Pulmonary artery endothelial cell (primary cell): ENCODE measurements around the gene TNNT3. TPM values are rescaled to one million over a fixed set of nuclear protein-coding genes. Genes with fewer than 3 reads are reported as not detected.
"Not testable (repeated sequence)": the region's sequence is repeated elsewhere in the genome, so short reads cannot be mapped to it uniquely, and the experiment has no call there.

ENCODE experiments used
- DNase-seq: peaks from one replicate; pipeline ENCODE4 v3.0.0-alpha.2; 2011; ENCODE audit warnings: low read depth, low spot score
- total RNA-seq: library from RNA; depleted of rRNA; stranded (reverse); fragments of >200 nt; gene quantifications from 2 replicates; pipeline ENCODE4 v1.2.3, GENCODE V29; 2014

Gene TNNT3
- total RNA-seq, 1 donor from 2014 or later = not detected

DNA sequence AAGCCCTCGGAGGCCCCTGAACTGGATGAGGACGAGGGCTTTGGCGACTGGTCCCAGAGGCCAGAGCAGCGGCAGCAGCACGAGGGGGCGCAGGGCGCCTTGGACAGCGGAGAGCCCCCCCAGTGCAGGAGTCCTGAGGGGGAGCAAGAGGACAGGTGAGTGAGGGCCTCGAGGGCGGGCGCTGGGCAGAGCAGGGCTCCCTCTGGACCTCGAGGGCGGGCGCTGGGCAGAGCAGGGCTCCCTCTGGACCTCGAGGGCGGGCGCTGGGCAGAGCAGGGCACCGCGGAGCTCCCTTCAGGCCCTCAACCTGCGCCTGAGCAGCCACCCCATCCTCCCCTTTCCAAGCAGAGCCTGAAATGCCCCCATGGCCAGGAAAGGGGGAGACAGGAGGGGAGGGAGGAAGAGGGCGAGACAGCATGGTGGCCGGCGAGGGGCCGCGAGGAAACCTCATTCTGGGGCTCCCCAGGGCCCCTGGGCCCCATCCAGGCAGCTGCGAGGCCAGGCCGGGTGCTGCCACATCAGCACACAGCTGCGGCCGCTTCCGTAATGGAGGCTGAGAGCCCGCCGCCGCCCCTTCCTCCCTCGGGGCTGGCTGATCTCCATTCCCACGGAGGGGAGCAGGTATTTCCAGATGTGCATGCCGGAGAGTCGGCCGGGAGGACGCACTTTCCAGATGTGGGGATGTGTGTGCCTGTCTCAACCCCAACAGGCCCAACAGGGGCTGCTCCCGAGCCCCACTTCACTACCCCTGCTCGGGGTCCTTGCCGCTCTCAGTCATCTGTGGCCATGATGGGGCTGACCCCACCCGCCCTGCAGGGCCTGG is 37.9 kb upstream of the TNNT3 start:
- DNase-seq = no peak

DNA sequence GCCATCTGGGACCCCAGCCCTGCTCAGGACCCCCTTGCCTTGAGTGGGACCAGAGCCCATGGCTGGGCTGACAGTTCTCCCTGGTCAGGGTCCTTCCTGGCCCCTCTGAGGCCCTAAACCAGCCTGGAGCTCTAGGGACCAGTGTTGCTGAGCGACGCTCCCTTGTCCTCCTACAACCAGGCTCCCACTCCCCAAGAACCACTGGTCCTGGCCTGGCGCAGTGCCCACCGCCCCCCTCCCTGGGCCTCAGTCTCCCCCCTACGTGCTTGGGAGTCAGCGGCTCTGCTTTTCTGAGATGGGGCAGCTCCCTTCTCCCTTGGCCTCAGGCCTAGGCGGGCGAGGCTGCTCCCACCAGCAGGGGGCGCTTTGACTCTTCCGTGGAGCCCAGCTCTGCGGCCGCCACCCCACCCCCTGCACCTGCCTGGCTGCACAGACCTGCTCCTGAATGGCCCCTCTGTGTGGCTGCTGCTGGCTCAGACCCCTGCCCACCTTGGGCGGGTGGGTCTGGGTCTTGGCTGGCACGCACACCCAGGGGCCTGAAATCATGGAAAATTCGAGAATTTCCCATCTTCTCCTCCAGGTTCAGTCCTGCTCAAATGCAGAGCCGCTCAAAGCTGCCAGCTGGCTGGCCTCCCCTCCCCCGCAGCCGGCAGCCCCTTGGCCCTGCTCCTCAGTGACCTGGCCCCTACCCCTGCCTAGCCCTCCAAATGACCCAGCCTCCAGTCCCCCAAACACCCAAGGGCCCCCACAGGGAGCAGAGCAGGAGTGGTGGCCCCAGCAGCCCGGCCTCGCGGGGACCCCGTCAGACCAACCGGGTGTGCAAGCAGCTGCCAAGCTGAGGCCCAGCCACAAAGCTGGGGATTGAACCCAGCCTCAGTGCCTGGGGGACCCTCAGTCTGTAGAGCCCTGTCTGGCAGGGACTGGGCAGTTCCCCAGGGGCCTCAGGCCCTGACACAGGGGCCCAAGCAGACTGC is 37.0 kb upstream of the TNNT3 start:
- no peak for DNase-seq

- DNase-seq = no peak
Observed at GRCh38 chr11:1883346-1884302, 35.9 kb upstream of the TNNT3 start.

DNA sequence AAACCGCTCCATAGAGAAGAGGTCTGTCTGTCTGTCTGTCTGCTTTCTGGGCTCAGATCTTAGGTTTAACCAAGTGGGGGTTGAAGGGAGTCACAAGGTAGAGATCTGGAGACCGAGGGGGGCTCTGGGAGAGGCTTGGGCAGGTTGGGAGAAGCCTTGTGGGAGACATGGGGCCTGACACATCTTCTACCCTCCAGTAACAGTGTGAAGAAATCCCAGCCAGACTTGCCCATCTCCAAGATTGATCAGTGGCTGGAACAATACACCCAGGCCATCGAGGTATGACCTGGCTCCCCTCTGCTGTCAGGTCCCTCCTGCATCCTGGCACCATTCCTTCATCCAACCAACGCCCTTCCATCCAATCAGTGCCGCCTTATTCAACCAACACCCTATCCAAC is 35.2 kb upstream of the TNNT3 start:
- no peak for DNase-seq

GRCh38 chr11:1886551-1886950 is 33.0 kb upstream of the TNNT3 start:
- DNase-seq = not testable (repeated sequence)

DNA sequence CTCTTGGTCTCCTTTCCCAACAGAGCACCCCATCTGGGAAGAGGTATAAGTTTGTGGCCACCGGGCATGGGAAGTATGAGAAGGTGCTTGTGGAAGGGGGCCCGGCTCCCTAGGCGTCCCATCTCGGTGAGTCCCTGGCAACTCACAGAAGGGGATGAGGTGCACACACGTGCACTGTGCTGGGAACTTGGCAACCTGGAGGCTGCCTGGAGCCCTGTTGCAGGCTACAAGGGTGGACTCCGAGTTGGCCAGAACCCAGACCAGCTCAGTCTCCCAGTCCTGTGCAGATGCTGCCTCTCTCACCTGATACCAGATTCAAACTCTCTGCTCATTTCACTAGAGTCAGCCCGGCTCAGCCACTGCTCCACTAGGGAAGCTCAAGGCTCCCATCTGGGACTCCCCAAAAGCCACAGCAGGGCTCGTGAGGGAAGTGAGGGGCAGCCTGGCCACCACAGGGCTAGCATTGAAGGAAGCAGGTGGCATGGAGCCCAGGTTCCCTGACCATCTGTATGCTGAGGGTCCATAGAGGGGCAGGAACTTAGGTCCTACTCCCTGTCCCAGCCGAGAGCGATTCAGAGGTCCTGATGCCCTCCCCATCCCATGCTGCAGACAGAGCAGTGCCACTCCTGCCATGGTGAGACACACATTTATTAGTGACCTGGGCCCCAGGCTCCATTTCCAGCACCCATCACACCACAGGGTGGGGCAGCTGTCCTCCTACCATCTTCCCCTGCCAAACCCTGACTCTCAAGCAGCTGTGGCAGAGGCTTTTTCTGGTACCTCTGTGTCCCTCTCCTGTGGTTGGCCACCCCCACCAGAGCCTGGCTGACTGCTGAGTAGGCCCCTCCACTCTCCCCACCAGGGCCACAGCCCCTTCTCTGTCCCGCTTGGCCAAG is 31.8 kb upstream of the TNNT3 start:
- no peak for DNase-seq

GRCh38 chr11:1888347-1888753 is 31.2 kb upstream of the TNNT3 start:
- no peak for DNase-seq

GRCh38 chr11:1888811-1889210 is 30.7 kb upstream of the TNNT3 start:
- DNase-seq = no peak

DNA sequence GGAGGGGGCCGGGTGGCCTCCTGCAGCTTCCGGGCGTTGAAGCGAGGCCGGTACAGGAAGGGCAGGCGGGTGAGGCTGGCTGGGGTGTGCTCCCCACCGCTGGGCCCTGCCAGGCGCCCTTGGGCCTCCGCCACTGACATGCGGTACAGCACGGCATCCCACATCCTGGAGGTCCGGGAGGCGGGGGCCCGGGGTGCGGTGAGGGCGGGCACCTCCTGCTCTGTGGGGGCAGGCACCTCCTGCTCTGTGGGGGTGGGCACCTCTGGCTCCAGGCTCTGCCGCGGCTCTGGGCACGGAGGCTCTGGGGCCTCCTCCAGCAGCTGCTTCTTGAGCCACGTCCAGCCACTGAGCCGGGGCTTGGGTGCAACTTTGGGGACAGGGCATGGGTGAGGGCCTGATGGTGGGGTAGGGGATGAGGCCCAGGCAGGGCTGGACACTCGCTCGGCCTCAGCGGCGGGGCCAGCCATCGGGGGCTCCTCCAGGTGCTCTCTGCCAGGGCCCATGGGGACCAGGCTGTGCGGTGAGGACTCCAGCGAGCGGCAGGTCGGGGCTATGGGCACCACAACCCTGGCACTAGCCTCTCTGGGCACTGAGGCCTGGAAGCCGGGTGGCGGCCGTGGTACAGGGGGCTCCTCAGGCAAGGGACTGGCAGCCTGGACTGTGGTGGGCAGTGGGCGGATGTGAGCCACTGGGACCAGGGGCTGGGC is 30.1 kb upstream of the TNNT3 start:
- no peak for DNase-seq

DNA sequence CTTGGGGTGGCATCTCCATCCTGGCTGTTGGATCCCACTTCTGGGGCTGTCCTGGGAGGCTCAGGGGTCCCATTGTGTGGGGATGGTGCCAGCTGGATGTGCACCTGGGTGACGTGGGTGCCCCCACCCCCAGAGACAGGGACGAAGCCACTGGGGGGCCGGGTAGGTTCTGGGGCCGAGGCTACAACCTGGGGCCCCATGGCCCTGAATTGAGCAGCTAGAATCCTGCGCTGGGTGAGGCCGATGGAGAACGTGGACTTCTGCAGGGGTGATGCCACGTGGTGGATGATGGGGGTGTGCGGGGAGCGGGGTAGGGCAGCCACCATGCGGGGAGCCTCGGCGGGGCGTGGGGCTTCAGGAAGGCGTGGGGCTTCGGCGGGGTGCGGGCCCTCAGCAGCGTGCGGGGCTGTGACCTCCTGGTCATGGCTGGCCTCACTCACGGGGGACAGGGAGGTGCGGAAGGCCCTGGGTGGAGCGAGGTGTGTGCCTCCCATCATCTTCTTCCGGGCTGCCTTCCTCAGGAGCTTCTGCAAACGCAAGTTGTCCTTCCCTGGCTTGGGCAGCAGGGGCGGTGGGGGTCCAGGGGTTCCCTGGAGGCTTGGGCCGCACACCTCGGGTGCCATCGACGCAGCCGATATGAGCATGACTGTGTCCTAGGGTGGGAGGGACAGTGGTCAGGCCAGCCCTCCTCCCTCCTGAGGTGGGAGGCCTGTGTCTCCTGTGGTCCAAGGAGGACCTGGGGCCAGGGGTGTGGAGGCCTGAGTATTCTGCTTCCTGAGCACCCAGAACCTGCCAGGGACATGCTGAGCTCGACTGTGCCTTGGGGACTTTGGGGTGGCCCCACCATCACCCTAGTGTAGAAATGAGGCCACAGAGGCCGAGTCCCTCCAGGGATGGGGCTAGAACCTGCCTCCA is 29.3 kb upstream of the TNNT3 start:
- DNase-seq = no peak

- no peak for DNase-seq
Observed at GRCh38 chr11:1890856-1891830, 28.4 kb upstream of the TNNT3 start.

GRCh38 chr11:1891831-1892115 is 27.7 kb upstream of the TNNT3 start, which contains the start of gene PRR33:
TSS of gene PRR33 (minus strand) at chr11:1891895. CDS start at chr11:1890584, 1,311 bp downstream.
- DNase-seq = no peak

DNA sequence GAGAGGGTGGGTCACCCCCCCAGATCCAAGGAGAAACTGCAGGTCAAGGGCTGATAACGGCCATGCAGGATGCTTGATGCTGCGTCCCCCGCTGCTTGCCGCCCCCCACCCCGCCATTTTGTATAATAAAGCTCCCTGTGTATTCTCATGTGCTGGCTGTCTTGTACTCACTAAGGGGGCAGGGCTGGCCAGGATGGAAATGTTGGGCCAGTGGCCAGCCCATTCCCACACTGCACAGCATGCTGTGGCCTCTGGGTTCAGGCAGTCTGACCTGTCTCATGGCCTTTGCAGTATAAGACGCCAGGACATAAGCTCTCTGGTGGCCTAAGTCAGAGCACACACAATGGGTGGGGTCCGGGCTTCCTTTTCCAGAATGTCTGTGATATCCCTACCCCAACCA is 27.4 kb upstream of the TNNT3 start:
- no peak for DNase-seq

GRCh38 chr11:1892558-1892957 is 26.9 kb upstream of the TNNT3 start:
- no peak for DNase-seq

- DNase-seq = no peak
Observed at GRCh38 chr11:1893581-1894359, 25.7 kb upstream of the TNNT3 start.

GRCh38 chr11:1894759-1895158 is 24.7 kb upstream of the TNNT3 start:
- no peak for DNase-seq

DNA sequence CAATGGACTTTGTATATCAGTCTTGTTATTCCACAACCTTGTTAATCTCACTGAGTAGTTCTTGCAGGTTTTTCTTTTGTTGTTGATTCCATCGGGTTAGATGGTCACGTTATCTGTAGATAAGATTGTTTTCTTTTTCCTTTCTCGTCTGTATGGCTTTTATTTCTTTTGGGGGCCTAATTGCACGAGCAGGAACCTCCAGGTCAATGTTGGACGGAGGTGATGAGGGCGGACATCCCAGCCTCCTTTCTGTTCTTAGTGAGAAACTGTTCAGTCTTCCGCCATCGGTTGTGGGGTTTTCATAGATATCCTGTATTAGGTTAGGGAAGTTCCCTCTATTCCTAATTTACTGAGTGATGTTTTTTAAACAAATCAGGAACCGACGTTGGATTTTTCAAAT is 23.0 kb upstream of the TNNT3 start:
- DNase-seq = no peak
